Smooth muscle cell (in vitro differentiated cells): Measurements from ENCODE around the gene RBM44. TPM values are rescaled to one million over a fixed set of nuclear protein-coding genes. Genes with fewer than 3 reads are reported as not detected.
A peak's percentile ranks its signal among the peaks of the same experiment; 100 is the strongest.

Source experiments
- DNase-seq: peaks from one replicate; lab custom pipeline; 2025; ENCODE audit not compliant: unreplicated experiment; lab: John Stamatoyannopoulos, UW
- H2AFZ ChIP-seq: fragments of 200-600 bp; sonication (generic); 2 replicates; pipeline ENCODE4 v1.6.0; 2016; ENCODE audit warnings: antibody characterized with exemption, low read depth, mild to moderate bottlenecking
- H3F3A ChIP-seq: fragments of 200-600 bp; sonication (generic); 2 replicates; pipeline ENCODE4 v1.6.0; 2017; ENCODE audit warnings: antibody characterized with exemption, low read depth
- H3K27ac ChIP-seq: fragments of 200-600 bp; sonication (generic); 2 replicates; pipeline ENCODE4 v1.5.1; 2016; ENCODE audit warnings: low read depth, mild to moderate bottlenecking
- H3K27me3 ChIP-seq: fragments of 200-600 bp; sonication (generic); 2 replicates; pipeline ENCODE4 v1.6.1; 2016; ENCODE audit warnings: low read depth, mild to moderate bottlenecking
- H3K36me3 ChIP-seq: fragments of 200-600 bp; sonication (generic); 2 replicates; pipeline ENCODE4 v1.5.1; 2016; ENCODE audit warnings: low read depth
- H3K4me1 ChIP-seq: fragments of 200-600 bp; sonication (generic); 2 replicates; pipeline ENCODE4 v1.5.1; 2016; ENCODE audit warnings: low read depth
- H3K4me2 ChIP-seq: fragments of 200-600 bp; sonication (generic); 2 replicates; pipeline ENCODE4 v1.6.0; 2016; ENCODE audit warnings: mild to moderate bottlenecking
- H3K4me3 ChIP-seq: fragments of 200-600 bp; sonication (generic); 2 replicates; pipeline ENCODE4 v1.5.1; 2016; ENCODE audit warnings: mild to moderate bottlenecking
- H3K79me2 ChIP-seq: fragments of 200-600 bp; sonication (generic); 2 replicates; pipeline ENCODE4 v1.6.0; 2016; ENCODE audit warnings: low read depth, mild to moderate bottlenecking
- H3K9ac ChIP-seq: fragments of 200-600 bp; sonication (generic); 2 replicates; pipeline ENCODE4 v1.6.0; 2016; ENCODE audit warnings: low read depth
- H3K9me3 ChIP-seq: fragments of 200-600 bp; sonication (generic); replicated peaks from 2 replicates; pipeline ENCODE4 v1.5.1; 2016; ENCODE audit warnings: low read depth
- H4K20me1 ChIP-seq: fragments of 200-600 bp; sonication (generic); 2 replicates; pipeline ENCODE4 v1.6.0; 2016; ENCODE audit warnings: low read depth
- WGBS: methylation state at CpG from one replicate; pipeline ENCODE4 v1.1.7; 2016; ENCODE audit warnings: low lambda C conversion rate; 5-methylcytosine and 5-hydroxymethylcytosine counted together
- polyA plus RNA-seq: library from polyadenylated mRNA; unstranded; fragments of >200 nt; fragmentation: Nextera tagmentation; extraction: Ambion mirVana; gene quantifications from 2 replicates; pipeline ENCODE4 v1.2.1, GENCODE V29; 2016
- total RNA-seq: library from RNA; depleted of rRNA; stranded (reverse); fragments of >200 nt; gene quantifications from 2 replicates; pipeline ENCODE4 v1.2.3, GENCODE V29; 2014
- TF ChIP-seq, protein P1 (sequence below): fragments of 200-600 bp; sonication (generic); IDR thresholded peaks from 2 replicates; pipeline ENCODE4 v1.5.1; 2017; ENCODE audit warnings: borderline replicate concordance, mild to moderate bottlenecking, antibody characterized with exemption; ENCODE audit not compliant: insufficient read depth, poor library complexity, severe bottlenecking

RBM44 gene
- total and polyA plus RNA-seq, 2 experiments from 2014 or later: 0.15 to 1.2 TPM

DNA sequence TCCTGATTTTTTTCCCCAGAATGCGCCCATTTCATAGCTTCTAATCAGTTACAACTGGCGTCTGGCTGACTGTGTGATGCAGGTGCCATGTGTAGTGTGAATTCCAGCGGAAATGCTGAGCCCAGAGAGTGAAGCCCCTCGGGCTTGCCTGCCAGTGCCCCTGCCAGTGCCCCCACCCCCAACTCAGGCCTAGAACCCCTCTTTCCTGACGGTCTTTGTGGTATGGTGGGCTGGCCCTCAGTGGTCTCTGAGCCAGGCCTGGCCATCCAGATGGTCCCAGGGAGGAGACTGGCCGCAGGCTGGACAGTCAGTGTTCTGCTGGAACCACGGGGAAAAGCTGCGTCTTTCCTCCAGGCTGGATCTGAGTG lies 63.9 kb downstream of the RBM44 start:
- no peak for DNase-seq
- 97% methylated on average over 8 of the region's 8 CpGs for WGBS
- no peaks in the 10 kb centered on the region for H3K9me3 ChIP-seq

DNA sequence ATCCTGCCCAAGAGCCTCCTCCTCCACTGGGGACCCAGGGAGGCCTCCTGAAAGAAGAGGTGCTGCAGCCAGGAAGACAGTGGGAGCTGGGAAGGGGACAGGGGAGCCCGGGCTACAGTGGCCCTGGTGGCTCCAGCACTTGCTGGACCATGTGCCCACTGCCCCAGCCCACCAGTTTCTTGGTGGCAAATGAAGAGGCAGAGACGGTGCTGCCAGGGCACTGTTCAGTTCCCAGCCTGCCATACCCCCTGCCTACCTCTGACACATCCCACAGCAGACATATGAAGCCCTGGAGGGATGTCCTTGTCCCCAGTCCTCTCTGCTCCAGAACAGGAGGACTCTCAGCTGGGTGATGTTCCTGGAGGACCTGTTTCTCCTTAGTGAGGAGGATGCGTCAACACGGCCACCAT lies 64.5 kb downstream of the RBM44 start:
- H3K9ac ChIP-seq: no peak overlapping the region
- no peaks in the 10 kb centered on the region for H4K20me1 ChIP-seq
- H3K4me1 ChIP-seq: peaks cover 14% of the 10 kb centered on the region
- DNase-seq: no peak
- 96% methylated on average over 4 of the region's 4 CpGs for WGBS
- TF ChIP-seq, protein P1, sequence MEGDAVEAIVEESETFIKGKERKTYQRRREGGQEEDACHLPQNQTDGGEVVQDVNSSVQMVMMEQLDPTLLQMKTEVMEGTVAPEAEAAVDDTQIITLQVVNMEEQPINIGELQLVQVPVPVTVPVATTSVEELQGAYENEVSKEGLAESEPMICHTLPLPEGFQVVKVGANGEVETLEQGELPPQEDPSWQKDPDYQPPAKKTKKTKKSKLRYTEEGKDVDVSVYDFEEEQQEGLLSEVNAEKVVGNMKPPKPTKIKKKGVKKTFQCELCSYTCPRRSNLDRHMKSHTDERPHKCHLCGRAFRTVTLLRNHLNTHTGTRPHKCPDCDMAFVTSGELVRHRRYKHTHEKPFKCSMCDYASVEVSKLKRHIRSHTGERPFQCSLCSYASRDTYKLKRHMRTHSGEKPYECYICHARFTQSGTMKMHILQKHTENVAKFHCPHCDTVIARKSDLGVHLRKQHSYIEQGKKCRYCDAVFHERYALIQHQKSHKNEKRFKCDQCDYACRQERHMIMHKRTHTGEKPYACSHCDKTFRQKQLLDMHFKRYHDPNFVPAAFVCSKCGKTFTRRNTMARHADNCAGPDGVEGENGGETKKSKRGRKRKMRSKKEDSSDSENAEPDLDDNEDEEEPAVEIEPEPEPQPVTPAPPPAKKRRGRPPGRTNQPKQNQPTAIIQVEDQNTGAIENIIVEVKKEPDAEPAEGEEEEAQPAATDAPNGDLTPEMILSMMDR: no peak
- H3K27ac ChIP-seq: no peak overlapping the region
- peaks cover 24% of the 10 kb centered on the region for H3F3A ChIP-seq
- H3K4me3 ChIP-seq: no peak overlapping the region
- H2AFZ ChIP-seq: no peak overlapping the region
- H3K9me3 ChIP-seq: no peaks in the 10 kb centered on the region
- H3K27me3 ChIP-seq: no peaks in the 10 kb centered on the region
- no peaks in the 10 kb centered on the region for H3K36me3 ChIP-seq
- H3K79me2 ChIP-seq: no peaks in the 10 kb centered on the region
- H3K4me2 ChIP-seq: no peak overlapping the region

More for the DNA sequence above, 63.9 kb downstream of the RBM44 start:
- no peaks in the 10 kb centered on the region for H3K79me2 ChIP-seq
- H3K4me1 ChIP-seq: peaks cover 14% of the 10 kb centered on the region
- no peaks in the 10 kb centered on the region for H3K36me3 ChIP-seq
- no peak overlapping the region for H3K27ac ChIP-seq
- H3K9ac ChIP-seq: no peak overlapping the region
- H3K4me3 ChIP-seq: no peak overlapping the region
- no peaks in the 10 kb centered on the region for H3K27me3 ChIP-seq
- no peaks in the 10 kb centered on the region for H4K20me1 ChIP-seq
- TF ChIP-seq, protein P1: no peak
- peaks cover 23% of the 10 kb centered on the region for H3F3A ChIP-seq
- no peak overlapping the region for H2AFZ ChIP-seq
- H3K4me2 ChIP-seq: no peak overlapping the region

DNA sequence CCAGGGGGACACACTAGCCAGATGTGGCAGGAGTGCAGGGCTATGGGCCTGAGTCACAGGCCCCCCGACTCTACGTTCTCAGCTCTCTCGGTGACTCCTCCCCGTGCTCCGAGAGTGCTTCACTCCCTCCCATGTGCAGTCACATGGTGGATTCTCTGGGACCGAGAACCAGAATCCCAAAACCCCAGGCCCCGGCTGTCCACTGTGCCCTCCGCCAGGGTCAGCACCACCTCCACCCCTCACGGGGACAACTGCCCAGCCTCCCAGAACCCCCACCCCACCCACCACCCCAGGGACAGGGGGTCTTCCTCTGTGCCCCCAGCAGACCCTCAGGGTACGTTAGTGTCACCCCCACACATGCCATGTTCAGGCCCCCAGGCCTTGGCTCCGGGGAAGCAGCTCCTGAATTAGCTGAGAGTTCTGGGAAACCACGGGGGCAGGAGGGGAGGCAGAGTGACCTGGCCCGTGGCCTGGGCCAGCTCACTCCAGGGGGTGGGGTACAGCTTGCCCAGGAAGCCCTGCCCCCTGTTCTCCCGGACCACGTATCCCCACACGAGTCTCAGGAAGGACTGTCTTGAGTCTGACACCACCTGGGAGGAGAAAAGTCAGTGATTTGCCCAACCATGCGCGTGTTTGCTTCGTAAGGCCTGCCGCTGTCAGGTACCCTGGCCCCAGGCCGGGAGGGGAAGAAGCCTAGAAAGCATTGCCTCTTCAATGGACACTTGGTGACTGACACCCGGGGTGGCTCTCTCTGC lies 65.3 kb downstream of the RBM44 start:
- Histone ChIP-seq H3F3A (peaks cover 24% of the 10 kb centered on the region), H3K9ac (no peak overlapping the region), H3K4me2 (no peak overlapping the region), H3K9me3 (no peaks in the 10 kb centered on the region), H3K27ac (peak overlapping the region; percentile 97), H3K36me3 (no peaks in the 10 kb centered on the region), H2AFZ (no peak overlapping the region), H3K4me3 (no peak overlapping the region), H3K4me1 (peaks cover 10% of the 10 kb centered on the region), H4K20me1 (no peaks in the 10 kb centered on the region), H3K27me3 (no peaks in the 10 kb centered on the region), H3K79me2 (no peaks in the 10 kb centered on the region)
- no peak for DNase-seq
- 72% methylated on average over 20 of the region's 22 CpGs for WGBS
- TF ChIP-seq, protein P1: no peak

DNA sequence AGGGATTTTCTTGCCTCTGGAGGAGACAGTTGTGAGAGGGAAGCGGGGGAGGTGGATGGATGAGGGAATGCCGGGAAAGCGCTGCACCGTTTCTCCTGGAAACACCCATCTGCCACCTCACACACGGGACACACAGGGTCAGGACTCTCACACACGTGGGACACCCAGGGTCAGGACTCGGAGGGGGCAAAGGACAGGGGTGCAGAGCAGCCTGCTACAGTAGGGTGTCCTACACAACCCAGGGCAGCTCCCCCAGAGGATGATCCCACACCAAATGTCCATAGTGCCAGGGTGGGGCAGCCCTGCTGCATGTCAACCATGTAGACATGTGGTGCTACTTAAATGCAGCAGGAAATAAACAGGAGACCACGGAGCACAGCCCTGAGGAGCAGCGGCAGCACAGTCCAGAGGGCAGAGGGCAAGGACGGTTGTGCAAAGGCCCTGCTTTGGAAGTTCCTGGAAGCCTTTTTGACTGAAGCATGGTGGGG lies 65.9 kb downstream of the RBM44 start:
- TF ChIP-seq, protein P1: no peak
- 71% methylated on average over 9 of the region's 10 CpGs for WGBS
- no peak for DNase-seq
- H2AFZ ChIP-seq: no peak overlapping the region
- peaks cover 10% of the 10 kb centered on the region for H3K4me1 ChIP-seq
- no peaks in the 10 kb centered on the region for H3K36me3 ChIP-seq
- no peaks in the 10 kb centered on the region for H3K9me3 ChIP-seq
- peak overlapping the region; percentile 60 for H3K4me2 ChIP-seq
- no peaks in the 10 kb centered on the region for H3K79me2 ChIP-seq
- no peaks in the 10 kb centered on the region for H4K20me1 ChIP-seq
- peak overlapping the region; percentile 33 for H3K9ac ChIP-seq
- peak overlapping the region; percentile 97 for H3K27ac ChIP-seq
- H3K4me3 ChIP-seq: no peak overlapping the region
- peaks cover 24% of the 10 kb centered on the region for H3F3A ChIP-seq
- no peaks in the 10 kb centered on the region for H3K27me3 ChIP-seq
